WTC11 (cell line): ENCODE measurements around the gene INMT.

Experiments used
- ATF6 ChIP-seq: sonication (generic); formaldehyde crosslinking; IDR thresholded peaks from 2 replicates; pipeline ENCODE4 v1.8.1; 2023; ENCODE audit warnings: mild to moderate bottlenecking, missing genetic modification reagents
- CTCF ChIP-seq: fragments of 200-600 bp; IDR thresholded peaks from 2 replicates; pipeline ENCODE4 v1.8.0; 2022; ENCODE audit warnings: antibody characterized with exemption
- E2F1 ChIP-seq: sonication (generic); formaldehyde crosslinking; IDR thresholded peaks from 2 replicates; pipeline ENCODE4 v1.8.0; 2022; ENCODE audit warnings: mild to moderate bottlenecking, missing genetic modification reagents
- SP1 ChIP-seq: sonication (generic); formaldehyde crosslinking; conservative IDR thresholded peaks from 2 replicates; pipeline ENCODE4 v1.8.1; 2022; ENCODE audit warnings: missing genetic modification reagents
- ZBTB21 ChIP-seq: sonication (generic); formaldehyde crosslinking; IDR thresholded peaks from 2 replicates; pipeline ENCODE4 v1.8.1; 2023; ENCODE audit warnings: mild to moderate bottlenecking, missing genetic modification reagents, borderline replicate concordance
- ZNF138 ChIP-seq: sonication (generic); formaldehyde crosslinking; conservative IDR thresholded peaks from 2 replicates; pipeline ENCODE4 v1.8.1; 2022; ENCODE audit warnings: mild to moderate bottlenecking, moderate library complexity, missing genetic modification reagents
- ZNF317 ChIP-seq: sonication (generic); formaldehyde crosslinking; IDR thresholded peaks from 2 replicates; pipeline ENCODE4 v1.8.1; 2023; ENCODE audit warnings: low read depth, mild to moderate bottlenecking, moderate library complexity, missing genetic modification reagents, borderline replicate concordance

- TF ChIP-seq SP1 (CRISPR knock-in tag) = no peak
- no peak for TF ChIP-seq CTCF
- TF ChIP-seq ATF6 (CRISPR knock-in tag) = no peak
- TF ChIP-seq E2F1 (CRISPR knock-in tag) = no peak
- TF ChIP-seq ZNF138 (CRISPR knock-in tag) = no peak
- no peak for TF ChIP-seq ZNF317 (CRISPR knock-in tag)
- TF ChIP-seq ZBTB21 (CRISPR knock-in tag) = no peak
Observed at GRCh38 chr7:30791114-30791513, 39.2 kb downstream of the INMT start.
